GM15510 (cell line): Measurements from ENCODE around the gene ADGRF4.

Source experiments
- POLR2A ChIP-seq: IDR thresholded peaks from 3 replicates; pipeline ENCODE4 v1.6.1; 2011; ENCODE audit warnings: borderline replicate concordance; ENCODE audit not compliant: insufficient read length; ENCODE audit errors: extremely low read depth

The ADGRF4 gene

DNA sequence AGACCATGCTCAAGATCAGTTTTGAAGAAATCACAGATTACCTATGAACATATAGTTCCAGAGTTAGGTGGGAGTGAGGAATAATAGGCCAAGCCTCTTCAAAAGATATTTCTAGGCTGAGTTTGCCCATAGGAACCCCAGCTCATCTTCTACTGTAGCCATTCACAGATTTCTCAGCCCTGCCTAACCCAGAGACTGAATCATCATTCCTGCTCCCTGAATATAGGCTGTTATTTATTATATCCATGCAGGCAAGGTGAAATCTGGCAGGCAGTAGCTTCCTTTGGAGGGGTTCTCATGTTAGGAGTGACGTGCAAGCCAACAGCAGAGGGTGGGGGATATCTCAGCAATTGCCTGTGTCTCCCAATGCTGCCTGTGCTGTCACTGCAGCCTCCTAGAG, 25.6 kb upstream of the ADGRF4 start:
- TF ChIP-seq POLR2A = no peak

DNA sequence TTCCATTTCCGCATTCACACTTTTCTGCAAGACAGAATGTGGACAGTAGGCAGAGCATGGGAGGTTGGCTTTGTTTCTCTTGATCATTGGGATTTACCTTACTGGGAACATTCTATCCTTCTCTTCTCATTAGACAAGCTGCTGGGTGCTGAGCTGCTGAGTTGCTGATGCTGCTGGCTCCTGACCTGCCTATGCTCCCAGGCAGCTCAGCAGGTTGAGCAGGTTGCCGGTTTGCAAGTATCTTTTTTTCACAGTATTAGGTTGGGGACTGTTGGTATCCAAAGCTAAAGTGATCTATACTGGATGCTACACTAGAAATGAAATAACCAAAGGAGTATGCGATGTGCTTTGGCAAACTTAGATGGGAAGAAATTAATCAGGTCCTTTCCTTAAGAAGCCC, 23.7 kb upstream of the ADGRF4 start:
- no peak for TF ChIP-seq POLR2A

DNA sequence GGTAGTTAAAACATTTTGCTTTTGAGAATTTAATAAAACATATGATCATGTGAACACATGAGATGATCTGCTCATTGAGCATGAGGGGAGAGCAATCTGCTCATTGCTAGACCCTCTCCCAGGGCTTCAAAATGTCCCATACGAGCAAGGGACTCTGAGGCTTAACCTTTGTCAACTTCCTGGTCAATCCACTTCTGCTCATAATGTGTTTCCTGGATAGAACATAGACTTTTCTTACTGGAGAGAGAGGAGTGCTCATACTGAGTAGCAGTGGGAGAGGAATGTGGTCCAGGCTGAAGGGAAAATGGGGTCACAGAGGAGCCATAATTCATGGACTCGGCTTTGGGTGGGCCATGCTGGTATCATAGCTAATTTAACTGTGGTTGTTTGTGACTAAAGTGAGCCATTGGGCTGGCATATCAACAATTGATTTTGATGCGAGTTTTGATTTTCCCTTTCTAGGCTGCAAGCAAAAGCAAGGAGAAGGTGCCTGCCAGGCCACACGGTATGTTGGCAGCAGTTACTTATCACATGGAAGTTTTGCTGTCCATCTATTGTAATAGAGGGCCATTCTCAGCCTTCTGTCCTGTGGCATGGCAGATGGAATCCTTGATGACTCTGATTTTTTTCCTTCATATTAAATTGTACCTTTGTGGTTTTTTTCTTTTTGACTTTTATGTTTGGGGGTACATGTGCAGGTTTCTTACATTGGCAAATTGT, 20.8 kb upstream of the ADGRF4 start:
- TF ChIP-seq POLR2A = no peak

DNA sequence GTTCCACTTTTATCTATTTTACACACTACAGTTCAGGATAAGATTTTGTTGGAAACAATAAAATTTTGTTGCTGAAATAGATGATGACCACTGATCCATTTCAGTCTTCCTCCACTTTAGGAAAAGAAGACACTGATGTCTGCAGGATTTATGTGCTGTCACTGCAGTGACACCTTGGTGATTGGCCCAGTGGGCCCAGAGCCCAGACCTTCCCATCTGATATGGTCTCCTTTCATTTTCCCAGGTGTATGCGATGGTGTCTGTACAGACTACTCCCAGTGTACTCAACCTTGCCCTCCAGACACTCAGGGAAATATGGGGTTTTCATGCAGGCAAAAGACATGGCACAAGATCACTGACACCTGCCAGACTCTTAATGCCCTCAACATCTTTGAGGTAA, 19.6 kb upstream of the ADGRF4 start:
- TF ChIP-seq POLR2A = no peak

DNA sequence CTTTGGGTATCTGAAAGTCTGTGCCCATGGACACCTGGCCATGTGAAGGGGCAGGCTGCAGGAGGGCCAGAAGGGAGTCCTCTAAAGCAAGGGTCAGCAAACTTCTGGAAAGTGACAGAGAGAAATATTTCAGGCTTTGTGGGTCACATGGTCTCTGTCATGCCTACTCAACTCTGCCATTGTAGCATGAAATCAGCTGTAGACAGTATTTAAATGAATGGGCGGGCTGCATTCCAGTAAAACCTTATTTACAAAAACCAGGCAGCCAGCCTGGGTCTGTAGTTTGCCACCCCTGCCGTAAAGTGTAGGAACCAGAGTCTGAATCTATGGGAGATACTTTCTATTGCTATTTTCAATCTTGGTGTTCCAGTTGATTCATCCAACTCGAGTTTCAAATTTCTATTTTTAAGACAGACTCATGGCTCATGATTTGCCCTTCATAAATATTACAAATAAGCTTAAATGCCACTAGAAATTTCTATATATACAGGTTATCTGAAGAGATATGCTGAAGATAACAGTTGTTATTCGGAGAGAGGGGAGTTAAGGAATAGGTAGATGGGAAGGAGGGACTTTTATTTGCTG, 19.0 kb upstream of the ADGRF4 start:
- TF ChIP-seq POLR2A = no peak

DNA sequence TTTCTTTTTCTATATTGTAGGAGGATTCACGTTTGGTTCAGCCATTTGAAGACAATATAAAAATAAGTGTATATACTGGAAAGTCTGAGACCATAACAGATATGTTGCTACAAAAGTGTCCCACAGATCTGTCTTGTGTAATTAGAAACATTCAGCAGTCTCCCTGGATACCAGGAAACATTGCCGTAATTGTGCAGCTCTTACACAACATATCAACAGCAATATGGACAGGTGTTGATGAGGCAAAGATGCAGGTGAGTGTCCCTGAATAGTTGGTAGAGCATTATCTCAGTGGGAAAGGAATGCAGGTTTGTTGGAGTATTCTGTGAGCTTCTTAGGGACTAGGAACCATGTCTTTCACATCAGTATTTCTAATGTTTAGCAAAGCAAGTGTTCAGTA, 18.3 kb upstream of the ADGRF4 start:
- no peak for TF ChIP-seq POLR2A

DNA sequence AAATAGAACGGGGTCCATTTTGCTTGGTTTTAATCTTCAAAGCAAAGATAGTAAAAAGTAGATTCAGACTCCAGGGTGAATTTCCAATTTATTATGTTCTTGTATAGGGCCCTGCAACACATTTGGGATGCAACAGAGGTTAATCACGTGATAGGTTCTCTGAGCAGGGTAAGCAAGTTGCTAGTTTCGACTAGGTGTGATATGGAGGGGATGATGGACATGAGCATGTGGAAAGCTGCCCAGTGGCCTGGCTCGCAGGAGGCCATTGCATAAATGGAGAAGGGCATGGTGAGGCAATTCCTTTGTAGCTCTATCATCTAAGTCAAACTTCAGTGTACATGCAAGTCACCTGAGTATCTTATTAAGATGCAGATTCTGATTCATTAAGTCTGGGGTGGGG, 17.7 kb upstream of the ADGRF4 start:
- TF ChIP-seq POLR2A = no peak

DNA sequence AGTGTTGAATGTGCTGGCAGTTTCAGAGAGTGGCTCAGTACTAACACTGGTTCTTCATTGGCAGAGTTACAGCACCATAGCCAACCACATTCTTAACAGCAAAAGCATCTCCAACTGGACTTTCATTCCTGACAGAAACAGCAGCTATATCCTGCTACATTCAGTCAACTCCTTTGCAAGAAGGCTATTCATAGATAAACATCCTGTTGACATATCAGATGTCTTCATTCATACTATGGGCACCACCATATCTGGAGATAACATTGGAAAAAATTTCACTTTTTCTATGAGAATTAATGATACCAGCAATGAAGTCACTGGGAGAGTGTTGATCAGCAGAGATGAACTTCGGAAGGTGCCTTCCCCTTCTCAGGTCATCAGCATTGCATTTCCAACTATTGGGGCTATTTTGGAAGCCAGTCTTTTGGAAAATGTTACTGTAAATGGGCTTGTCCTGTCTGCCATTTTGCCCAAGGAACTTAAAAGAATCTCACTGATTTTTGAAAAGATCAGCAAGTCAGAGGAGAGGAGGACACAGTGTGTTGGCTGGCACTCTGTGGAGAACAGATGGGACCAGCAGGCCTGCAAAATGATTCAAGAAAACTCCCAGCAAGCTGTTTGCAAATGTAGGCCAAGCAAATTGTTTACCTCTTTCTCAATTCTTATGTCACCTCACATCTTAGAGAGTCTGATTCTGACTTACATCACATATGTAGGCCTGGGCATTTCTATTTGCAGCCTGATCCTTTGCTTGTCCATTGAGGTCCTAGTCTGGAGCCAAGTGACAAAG, 17.0 kb upstream of the ADGRF4 start:
- TF ChIP-seq POLR2A = no peak

DNA sequence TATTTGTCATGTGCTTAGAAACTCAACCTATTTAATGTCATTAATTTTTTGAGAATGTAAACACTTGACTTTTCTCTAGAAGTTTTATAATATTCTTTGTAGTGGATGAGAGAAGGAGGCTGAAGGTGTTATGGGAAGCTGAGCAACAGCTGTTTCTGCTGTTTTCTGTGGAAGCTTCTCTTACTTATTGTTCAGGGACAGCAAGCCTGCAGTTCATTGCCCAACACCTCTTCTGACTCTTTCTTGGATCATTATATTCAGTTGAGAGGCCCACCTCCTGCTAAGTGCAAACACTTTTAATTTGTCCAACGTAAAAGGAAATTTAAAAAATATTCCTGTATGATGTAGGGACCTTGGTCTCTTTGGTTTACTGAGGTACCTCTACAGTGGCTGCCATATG, 12.0 kb upstream of the ADGRF4 start:
- TF ChIP-seq POLR2A = no peak

DNA sequence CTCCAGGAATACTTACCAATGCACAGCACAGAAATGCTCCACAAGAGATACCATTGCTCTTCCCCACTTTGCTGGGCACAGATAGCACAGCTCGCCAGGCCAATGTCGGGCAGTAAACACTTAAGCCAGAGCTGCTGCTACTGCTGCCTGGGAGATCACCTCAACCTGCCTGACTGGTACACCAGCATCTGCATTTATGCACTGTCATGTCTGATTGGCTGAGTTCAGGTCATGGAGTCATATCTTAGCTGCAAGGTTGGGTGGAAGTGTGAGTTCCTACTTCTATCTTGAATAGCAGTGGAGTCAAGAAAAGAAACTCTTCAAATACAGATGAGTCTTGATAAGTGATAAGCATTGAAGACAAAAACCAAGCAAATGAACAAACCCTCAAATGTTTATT, 10.9 kb upstream of the ADGRF4 start:
- no peak for TF ChIP-seq POLR2A

DNA sequence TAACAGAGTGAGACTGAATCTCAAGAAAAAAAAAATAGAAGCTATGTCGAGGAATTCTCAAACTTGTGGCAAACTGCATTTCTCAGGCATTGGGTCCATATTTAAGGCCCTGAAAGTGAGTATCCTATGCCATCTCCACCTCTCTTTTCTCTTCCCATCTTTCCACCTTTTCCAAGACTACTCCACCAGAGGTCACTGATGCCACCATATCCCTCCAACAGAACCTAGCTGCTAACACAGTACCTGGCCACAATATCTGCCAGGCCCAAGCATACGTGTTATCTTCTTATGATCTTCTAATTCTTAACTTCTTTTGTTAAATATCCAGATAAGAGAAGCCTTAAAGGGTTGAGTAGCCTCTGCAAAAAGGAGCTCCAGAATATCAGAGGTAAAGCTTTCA, 8.2 kb upstream of the ADGRF4 start:
- no peak for TF ChIP-seq POLR2A

DNA sequence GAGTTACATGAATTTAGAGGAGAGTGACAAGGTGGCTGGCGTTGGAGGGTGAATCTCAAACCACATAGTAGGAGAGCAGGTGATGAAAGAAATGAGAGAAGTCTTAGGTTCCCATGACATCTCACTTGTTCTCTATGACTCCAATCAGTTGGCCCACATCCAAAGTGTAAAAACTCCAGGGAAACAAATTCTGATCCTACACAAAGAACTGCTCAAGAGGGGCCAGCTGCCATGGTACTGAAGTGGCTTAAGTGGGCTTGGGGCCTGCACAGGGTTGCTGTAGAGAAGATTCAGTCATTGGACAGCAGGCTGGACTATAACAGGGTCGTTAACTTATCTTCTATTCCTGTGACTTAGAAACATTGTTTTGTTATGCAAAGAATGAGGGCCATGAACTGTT, 7.6 kb upstream of the ADGRF4 start:
- no peak for TF ChIP-seq POLR2A

DNA sequence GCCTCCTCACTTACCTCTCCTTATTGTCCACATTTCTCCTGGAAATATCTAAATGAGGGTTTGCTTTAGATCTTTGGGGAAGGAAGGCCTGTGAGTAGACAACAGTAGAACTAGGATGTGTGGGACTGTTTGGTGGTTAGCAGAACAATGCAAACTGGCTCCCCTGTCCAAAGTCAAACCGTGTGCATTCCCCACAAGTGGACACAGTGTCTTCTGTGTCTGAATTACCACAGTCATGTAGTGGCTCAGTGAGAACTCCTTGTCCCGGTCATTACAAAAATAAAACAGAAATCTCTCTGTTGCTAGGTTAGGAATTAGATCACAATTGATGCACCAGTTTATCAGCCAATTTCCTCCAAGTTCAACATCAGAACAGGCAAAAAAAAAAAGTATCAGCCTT, 455 bp upstream of the ADGRF4 start:
- TF ChIP-seq POLR2A = no peak

DNA sequence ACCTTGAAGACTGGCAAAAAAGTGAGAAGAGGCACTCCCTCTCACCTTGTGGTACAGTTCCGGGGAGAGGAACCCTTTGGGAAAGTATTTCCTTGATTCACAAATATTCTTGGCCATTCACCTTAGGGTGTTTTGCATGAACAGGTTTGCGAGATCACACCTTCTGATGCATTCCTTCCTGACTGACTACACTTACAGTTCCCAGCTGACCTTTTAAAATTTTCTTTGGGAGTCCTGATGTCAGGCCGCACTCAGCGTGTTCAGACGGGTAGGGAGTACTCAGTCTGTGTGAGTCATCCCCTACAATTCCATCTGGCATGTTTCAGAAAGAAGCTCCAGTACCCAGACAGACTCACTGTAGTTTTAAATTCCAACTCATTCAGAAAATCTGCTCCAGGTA, 1.7 kb downstream of the ADGRF4 start:
- no peak for TF ChIP-seq POLR2A

DNA sequence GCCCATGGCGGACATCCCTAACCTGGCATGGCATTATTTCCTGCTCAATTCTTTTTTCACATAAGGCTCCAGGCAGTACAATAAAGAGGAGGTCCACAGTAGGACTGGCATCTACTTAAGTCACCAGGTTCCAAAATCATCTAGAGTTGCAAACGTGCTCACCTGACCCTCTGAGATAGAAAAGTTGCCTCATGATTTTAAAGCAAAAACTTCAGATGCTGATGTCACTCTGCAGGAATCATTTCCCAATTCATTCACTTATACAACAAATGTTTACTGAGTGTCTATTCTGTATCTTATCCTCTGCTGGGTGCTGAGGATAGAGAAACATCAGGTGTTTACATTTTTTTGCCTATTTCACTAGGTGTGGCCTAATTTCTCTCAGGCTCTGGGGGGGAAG, 2.2 kb downstream of the ADGRF4 start:
- TF ChIP-seq POLR2A = no peak

DNA sequence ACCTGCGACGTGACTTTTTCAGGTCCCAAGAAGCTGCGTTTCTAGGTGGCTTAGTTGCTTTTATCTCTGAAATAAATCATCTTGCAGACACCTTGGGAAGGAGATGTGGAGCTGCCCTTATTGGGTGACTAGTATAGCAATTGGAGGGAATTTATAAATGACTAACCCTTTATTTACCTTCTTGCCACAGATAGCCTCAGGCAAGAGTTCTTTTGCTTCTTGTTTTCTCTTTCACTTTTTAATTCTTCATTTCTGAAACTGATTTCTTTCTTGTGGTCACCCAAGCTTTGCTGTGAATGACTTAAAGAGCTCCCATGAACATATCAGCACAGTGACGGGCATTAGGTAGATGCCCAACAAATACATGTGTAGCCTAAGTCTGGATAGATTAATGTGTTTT, 3.0 kb downstream of the ADGRF4 start:
- TF ChIP-seq POLR2A = no peak
